22Rv1 (cell line): ENCODE results near the gene ANKRD33.

Experiments used
- CTCF ChIP-seq: fragments of 450-650 bp; IDR thresholded peaks from 2 replicates; pipeline ENCODE4 v1.5.1; 2017; ENCODE audit warnings: mild to moderate bottlenecking
- ZFX ChIP-seq: fragments of 450-650 bp; IDR thresholded peaks from 2 replicates; pipeline ENCODE4 v1.6.1; 2017; ENCODE audit warnings: antibody characterized with exemption, borderline replicate concordance

GRCh38 chr12:51924551-51925319, 36.8 kb downstream of the ANKRD33 start:
- TF ChIP-seq CTCF (no peak), ZFX (no peak)
